HepG2 (cell line): Measurements from ENCODE around the gene GRHPR. TPM values are rescaled to one million over a fixed set of nuclear protein-coding genes. Genes with fewer than 3 reads are reported as not detected.

ENCODE experiments used
- ARNT2 ChIP-seq: sonication (generic); formaldehyde crosslinking; IDR thresholded peaks from 2 replicates; pipeline ENCODE4 v1.8.0; 2022; ENCODE audit warnings: mild to moderate bottlenecking, low read depth, missing genetic modification reagents, moderate library complexity
- ATRX ChIP-seq: sonication (generic); formaldehyde crosslinking; IDR thresholded peaks from 2 replicates; pipeline ENCODE4 v1.4.0; 2020; ENCODE audit warnings: missing genetic modification reagents, borderline replicate concordance
- BRCA1 ChIP-seq: sonication (generic); formaldehyde crosslinking; IDR thresholded peaks from 2 replicates; pipeline ENCODE4 v1.4.0; 2020; ENCODE audit warnings: missing genetic modification reagents
- EED ChIP-seq: sonication (generic); formaldehyde crosslinking; IDR thresholded peaks from 2 replicates; pipeline ENCODE4 v1.5.0; 2020; ENCODE audit warnings: mild to moderate bottlenecking, missing genetic modification reagents
- FOSL1 ChIP-seq: sonication (generic); formaldehyde crosslinking; IDR thresholded peaks from 2 replicates; pipeline ENCODE4 v1.9.0; 2021; ENCODE audit warnings: missing genetic modification reagents, borderline replicate concordance
- GABPB1 ChIP-seq: IDR thresholded peaks from 2 replicates; pipeline ENCODE4 v1.6.1; 2016; ENCODE audit warnings: mild to moderate bottlenecking, missing genetic modification reagents, moderate library complexity, missing compliant biosample characterization
- HOXA7 ChIP-seq: sonication (generic); formaldehyde crosslinking; IDR thresholded peaks from 2 replicates; pipeline ENCODE4 v1.8.1; 2022; ENCODE audit warnings: mild to moderate bottlenecking, missing genetic modification reagents, moderate library complexity
- MED13 ChIP-seq: sonication (generic); formaldehyde crosslinking; IDR thresholded peaks from 2 replicates; pipeline ENCODE4 v1.5.0; 2020; ENCODE audit warnings: missing genetic modification reagents
- MTF2 ChIP-seq: sonication (generic); formaldehyde crosslinking; IDR thresholded peaks from 2 replicates; pipeline ENCODE4 v1.5.0; 2020; ENCODE audit warnings: missing genetic modification reagents, borderline replicate concordance
- NCOA2 ChIP-seq: sonication (generic); formaldehyde crosslinking; IDR thresholded peaks from 2 replicates; pipeline ENCODE4 v1.8.0; 2022; ENCODE audit warnings: inconsistent platforms
- NFIC ChIP-seq: IDR thresholded peaks from 2 replicates; pipeline ENCODE4 v1.6.1; 2012; ENCODE audit warnings: mild to moderate bottlenecking, low read length, inconsistent platforms
- POGZ ChIP-seq: sonication (generic); formaldehyde crosslinking; IDR thresholded peaks from 2 replicates; pipeline ENCODE4 v1.4.0; 2020; ENCODE audit warnings: mild to moderate bottlenecking, missing genetic modification reagents
- RARG ChIP-seq: sonication (generic); formaldehyde crosslinking; IDR thresholded peaks from 2 replicates; pipeline ENCODE4 v1.4.0; 2020; ENCODE audit warnings: low read depth, mild to moderate bottlenecking, missing genetic modification reagents
- RXRA ChIP-seq: sonication (generic); formaldehyde crosslinking; IDR thresholded peaks from 2 replicates; pipeline ENCODE4 v1.5.1; 2020; ENCODE audit warnings: missing genetic modification reagents
- ZC3H13 ChIP-seq: sonication (generic); formaldehyde crosslinking; IDR thresholded peaks from 2 replicates; pipeline ENCODE4 v1.8.1; 2023; ENCODE audit warnings: mild to moderate bottlenecking, missing genetic modification reagents, moderate library complexity
- ZC3H4 ChIP-seq: sonication (generic); formaldehyde crosslinking; IDR thresholded peaks from 2 replicates; pipeline ENCODE4 v1.4.0; 2020; ENCODE audit warnings: missing genetic modification reagents, borderline replicate concordance
- ZNF33B ChIP-seq: sonication (generic); formaldehyde crosslinking; IDR thresholded peaks from 2 replicates; pipeline ENCODE4 v1.5.1; 2020; ENCODE audit warnings: mild to moderate bottlenecking, missing genetic modification reagents
- ZNF343 ChIP-seq: sonication (generic); formaldehyde crosslinking; IDR thresholded peaks from 2 replicates; pipeline ENCODE4 v1.4.0; 2020; ENCODE audit warnings: mild to moderate bottlenecking, missing genetic modification reagents
- ZNF496 ChIP-seq: sonication (generic); formaldehyde crosslinking; IDR thresholded peaks from 2 replicates; pipeline ENCODE4 v1.8.1; 2023; ENCODE audit warnings: mild to moderate bottlenecking, moderate library complexity, missing genetic modification reagents; ENCODE audit not compliant: insufficient replicate concordance
- ZNF574 ChIP-seq: sonication (generic); formaldehyde crosslinking; IDR thresholded peaks from 2 replicates; pipeline ENCODE4 v1.4.0; 2020; ENCODE audit warnings: missing genetic modification reagents
- ZNF576 ChIP-seq: sonication (generic); formaldehyde crosslinking; IDR thresholded peaks from 2 replicates; pipeline ENCODE4 v1.4.0; 2020; ENCODE audit warnings: mild to moderate bottlenecking, missing genetic modification reagents
- ZNF598 ChIP-seq: sonication (generic); formaldehyde crosslinking; IDR thresholded peaks from 2 replicates; pipeline ENCODE4 v1.5.1; 2020; ENCODE audit warnings: mild to moderate bottlenecking, missing genetic modification reagents, borderline replicate concordance
- ZNF672 ChIP-seq: sonication (generic); formaldehyde crosslinking; IDR thresholded peaks from 2 replicates; pipeline ENCODE4 v1.8.1; 2022; ENCODE audit warnings: missing genetic modification reagents
- polyA plus RNA-seq, 8 experiments: library from polyadenylated mRNA; depleted of rRNA in 3 of 8; stranded (reverse) in 7 of 8; unstranded in 1 of 8; fragments of >200 nt; fragmentation: Illumina TruSeq in 4 of 8; extraction: Trizol in 4 of 8; gene quantifications; 2 replicates each; pipeline versions ENCODE4 v1.2.1 to v1.2.3, GENCODE V29; 2011 to 2016; ENCODE audit warnings: low read depth in 4 of 8, missing spikeins in 1 of 8, mixed read lengths in 1 of 8; ENCODE audit not compliant: insufficient read depth in 1 of 8
- total RNA-seq, 5 experiments: library from RNA; depleted of rRNA; stranded (reverse); fragments of >200 nt; fragmentation: Illumina TruSeq; extraction: Trizol; gene quantifications; 2 replicates each; pipeline ENCODE4 v1.2.3, GENCODE V29; 2016; ENCODE audit warnings: low read depth in 1 of 5
- TF ChIP-seq, protein P1 (sequence below): sonication (generic); formaldehyde crosslinking; IDR thresholded peaks from 2 replicates; pipeline ENCODE4 v1.5.0; 2020; ENCODE audit warnings: mild to moderate bottlenecking, low read depth, missing genetic modification reagents, borderline replicate concordance
- TF ChIP-seq, protein P2 (sequence below): sonication (generic); formaldehyde crosslinking; IDR thresholded peaks from 2 replicates; pipeline ENCODE4 v1.5.0; 2020; ENCODE audit warnings: mild to moderate bottlenecking, missing genetic modification reagents, moderate library complexity

GRHPR gene
- total and polyA plus RNA-seq, 2 of the 13 experiments (the other 11 are each of a cell fraction or from before 2014, with no cell fraction given) = 113 to 115 TPM

DNA sequence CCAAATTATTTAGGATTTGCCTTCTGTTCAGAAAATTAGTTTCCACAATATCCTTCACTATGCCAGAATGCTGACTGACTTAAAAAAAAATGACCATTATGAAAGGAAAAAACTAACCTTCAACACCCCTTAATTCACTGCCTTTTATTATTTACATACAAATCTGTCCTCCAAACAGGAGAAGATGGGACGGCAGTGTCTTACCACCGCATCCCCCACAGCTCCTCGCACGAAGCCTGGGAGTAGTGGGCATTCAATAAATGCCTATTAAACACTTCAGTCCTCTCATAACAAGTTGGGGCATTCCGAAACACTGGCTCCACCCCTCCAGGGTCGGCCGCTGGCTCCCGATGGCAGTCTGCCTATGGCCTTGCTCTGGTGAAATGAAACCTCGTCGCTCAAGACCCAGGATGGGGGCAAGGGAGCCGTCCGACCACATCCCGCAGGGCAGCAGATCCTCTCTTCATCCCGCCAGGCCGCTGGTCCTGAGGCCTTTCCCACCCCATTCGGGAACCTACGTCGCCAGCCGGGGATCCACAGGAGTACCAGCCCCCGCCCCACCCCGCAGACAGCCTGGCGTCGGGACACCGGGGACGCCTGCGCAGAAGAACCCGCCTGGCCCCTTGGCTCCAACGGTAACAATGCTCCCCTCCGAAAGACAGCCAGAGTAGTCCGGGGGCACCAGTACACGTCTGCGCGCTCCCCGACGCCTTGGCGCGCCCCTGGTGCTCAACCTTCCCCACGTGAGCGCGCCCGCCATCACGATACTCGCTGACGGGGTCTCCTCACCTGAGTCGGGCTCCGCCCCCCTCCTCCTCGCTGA is 42.1 kb downstream of the GRHPR start (continued):
- TF ChIP-seq HOXA7 (no peak), ARNT2 (CRISPR knock-in tag) (no peak), ZNF343 (CRISPR knock-in tag) (peak; percentile 53; the same call in 1 of the 2 replicates), MTF2 (0 out of 2 replicates have a peak, but pooled peaks have one; percentile 46), EED (peak; percentile 58; the same call in 1 of the 2 replicates), RXRA (no peak; the same call in 1 of the 2 replicates), FOSL1 (CRISPR knock-in tag) (0 out of 2 replicates have a peak, but pooled peaks have one; percentile 12), ZNF672 (CRISPR knock-in tag) (no peak), ZNF598 (CRISPR knock-in tag) (0 out of 2 replicates have a peak, but pooled peaks have one; percentile 28), RARG (CRISPR knock-in tag) (no peak), ZNF496 (CRISPR knock-in tag) (no peak), ZNF574 (CRISPR knock-in tag) (peak; percentile 64; the same call in 1 of the 2 replicates), ZC3H4 (CRISPR knock-in tag) (no peak), POGZ (0 out of 2 replicates have a peak, but pooled peaks have one; percentile 34), ZNF576 (CRISPR knock-in tag) (peak; percentile 34; the same call in 1 of the 2 replicates), ATRX (CRISPR knock-in tag) (no peak), GABPB1 (CRISPR knock-in tag) (peak; percentile 76; the same call in 1 of the 2 replicates), BRCA1 (CRISPR knock-in tag) (no peak), NFIC (no peak), NCOA2 (CRISPR knock-in tag) (no peak), ZC3H13 (CRISPR knock-in tag) (0 out of 2 replicates have a peak, but pooled peaks have one; percentile 27), ZNF33B (0 out of 2 replicates have a peak, but pooled peaks have one; percentile 26), MED13 (CRISPR knock-in tag) (no peak)
- TF ChIP-seq, protein P1, sequence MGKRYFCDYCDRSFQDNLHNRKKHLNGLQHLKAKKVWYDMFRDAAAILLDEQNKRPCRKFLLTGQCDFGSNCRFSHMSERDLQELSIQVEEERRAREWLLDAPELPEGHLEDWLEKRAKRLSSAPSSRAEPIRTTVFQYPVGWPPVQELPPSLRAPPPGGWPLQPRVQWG (CRISPR knock-in tag) = no peak
- TF ChIP-seq, protein P2, sequence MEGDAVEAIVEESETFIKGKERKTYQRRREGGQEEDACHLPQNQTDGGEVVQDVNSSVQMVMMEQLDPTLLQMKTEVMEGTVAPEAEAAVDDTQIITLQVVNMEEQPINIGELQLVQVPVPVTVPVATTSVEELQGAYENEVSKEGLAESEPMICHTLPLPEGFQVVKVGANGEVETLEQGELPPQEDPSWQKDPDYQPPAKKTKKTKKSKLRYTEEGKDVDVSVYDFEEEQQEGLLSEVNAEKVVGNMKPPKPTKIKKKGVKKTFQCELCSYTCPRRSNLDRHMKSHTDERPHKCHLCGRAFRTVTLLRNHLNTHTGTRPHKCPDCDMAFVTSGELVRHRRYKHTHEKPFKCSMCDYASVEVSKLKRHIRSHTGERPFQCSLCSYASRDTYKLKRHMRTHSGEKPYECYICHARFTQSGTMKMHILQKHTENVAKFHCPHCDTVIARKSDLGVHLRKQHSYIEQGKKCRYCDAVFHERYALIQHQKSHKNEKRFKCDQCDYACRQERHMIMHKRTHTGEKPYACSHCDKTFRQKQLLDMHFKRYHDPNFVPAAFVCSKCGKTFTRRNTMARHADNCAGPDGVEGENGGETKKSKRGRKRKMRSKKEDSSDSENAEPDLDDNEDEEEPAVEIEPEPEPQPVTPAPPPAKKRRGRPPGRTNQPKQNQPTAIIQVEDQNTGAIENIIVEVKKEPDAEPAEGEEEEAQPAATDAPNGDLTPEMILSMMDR (CRISPR knock-in tag) = 0 out of 2 replicates have a peak, but pooled peaks have one; percentile 5
